A549 (cell line): Measurements from ENCODE around the gene KCNAB1. TPM values are rescaled to one million over a fixed set of nuclear protein-coding genes. Genes with fewer than 3 reads are reported as not detected.

Experiments used
- ATAC-seq, 2 experiments: fragments of 200-7000 bp in 1 of 2; fragments of >200 bp in 1 of 2; cut with Nextera tagmentation in 1 of 2; cut with Tn5 transposase in 1 of 2; 3 replicates each; pipeline versions ENCODE4 v1.8.0 to v1.9.1; 2018 to 2020; ENCODE audit warnings: mild to moderate bottlenecking in 1 of 2, moderate library complexity in 1 of 2
- CTCF ChIA-PET: fragments of 300-600 bp; sonication (Branson Sonifier 250); formaldehyde crosslinking; extraction: SDS; loops from one replicate; lab custom pipeline; 2021; ENCODE audit warnings: antibody characterized with exemption, inconsistent platforms; lab: Yijun Ruan, JAX
- POLR2A ChIA-PET: fragments of 350-600 bp; formaldehyde crosslinking; extraction: SDS; loops from one replicate; lab custom pipeline; 2021; ENCODE audit warnings: antibody characterized with exemption, inconsistent platforms; lab: Yijun Ruan, JAX
- DNase-seq, 2 experiments: peaks; one replicate each; pipeline versions ENCODE4 v3.0.0 to v3.0.0-alpha.2; 2011 to 2016; ENCODE audit warnings: low read depth in 1 of 2, low spot score in 1 of 2
- FAIRE-seq: peaks from 2 replicates; lab custom pipeline; 2011; peaks lifted over from hg19 to GRCh38; lab: Jason Lieb, UNC
- H3K27ac ChIP-seq, 2 experiments: fragments of >200 bp; sonication (Bioruptor Twin); formaldehyde crosslinking; 3 replicates each; pipeline ENCODE4 v1.5.1; 2016 to 2017
- H3K4me1 ChIP-seq: fragments of >200 bp; sonication (Bioruptor Twin); formaldehyde crosslinking; 3 replicates; pipeline ENCODE4 v1.6.1; 2016
- H3K4me2 ChIP-seq: fragments of >200 bp; sonication (Bioruptor Twin); formaldehyde crosslinking; 3 replicates; pipeline ENCODE4 v1.6.1; 2016
- H3K4me3 ChIP-seq: fragments of >200 bp; sonication (Bioruptor Twin); formaldehyde crosslinking; 3 replicates; pipeline ENCODE4 v1.5.1; 2016
- H3K9me3 ChIP-seq: fragments of >200 bp; sonication (Bioruptor Twin); formaldehyde crosslinking; 3 replicates; pipeline ENCODE4 v1.6.1; 2016
- CBX2 ChIP-seq: fragments of 200-600 bp; sonication (generic); IDR thresholded peaks from 2 replicates; pipeline ENCODE4 v1.6.1; 2016; ENCODE audit warnings: low read depth, mild to moderate bottlenecking, borderline replicate concordance
- CBX8 ChIP-seq: fragments of 200-600 bp; sonication (generic); IDR thresholded peaks from 2 replicates; pipeline ENCODE4 v1.6.1; 2016
- CEBPB ChIP-seq, 2 experiments: fragments of >200 bp in 1 of 2; sonication (Bioruptor Twin) in 1 of 2; formaldehyde crosslinking in 1 of 2; IDR thresholded peaks; 2 replicates each; pipeline ENCODE4 v1.6.1; 2012 to 2016
- ESRRA ChIP-seq: fragments of 150-350 bp; IDR thresholded peaks from 2 replicates; pipeline ENCODE4 v1.6.1; 2014; ENCODE audit warnings: mild to moderate bottlenecking, low read length, borderline replicate concordance
- FOSB ChIP-seq: fragments of 250-450 bp; sonication (Bioruptor Pico); IDR thresholded peaks from 2 replicates; pipeline ENCODE4 v1.5.0; 2020; ENCODE audit warnings: mild to moderate bottlenecking, moderate library complexity
- FOSL2 ChIP-seq, 2 experiments: fragments of 450-650 bp in 1 of 2; fragments of >200 bp in 1 of 2; sonication (Bioruptor Twin) in 1 of 2; formaldehyde crosslinking; IDR thresholded peaks; 2 replicates each; pipeline versions ENCODE4 v1.5.0 to v1.6.1; 2016 to 2020; ENCODE audit warnings: mild to moderate bottlenecking in 1 of 2, moderate library complexity in 1 of 2
- HES2 ChIP-seq: fragments of >200 bp; sonication (Bioruptor Twin); formaldehyde crosslinking; IDR thresholded peaks from 2 replicates; pipeline ENCODE4 v1.6.1; 2016
- HMGXB4 ChIP-seq: fragments of 250-450 bp; sonication (Bioruptor Pico); IDR thresholded peaks from 2 replicates; pipeline ENCODE4 v1.5.0; 2021; ENCODE audit warnings: mild to moderate bottlenecking, moderate library complexity, borderline replicate concordance
- HOXA7 ChIP-seq: fragments of 250-450 bp; sonication (Bioruptor Pico); IDR thresholded peaks from 2 replicates; pipeline ENCODE4 v1.5.0; 2020; ENCODE audit warnings: mild to moderate bottlenecking, moderate library complexity
- KDM1A ChIP-seq: fragments of 200-600 bp; sonication (generic); IDR thresholded peaks from 2 replicates; pipeline ENCODE4 v1.6.1; 2016; ENCODE audit warnings: low read depth, mild to moderate bottlenecking
- MAFK ChIP-seq: fragments of 450-650 bp; IDR thresholded peaks from 2 replicates; pipeline ENCODE4 v1.6.1; 2014; ENCODE audit not compliant: partially characterized antibody
- MYC ChIP-seq: IDR thresholded peaks from 2 replicates; pipeline ENCODE4 v1.6.1; 2012; ENCODE audit warnings: mild to moderate bottlenecking, inconsistent platforms, low read length, improper control_type of control experiment, borderline replicate concordance
- PHF8 ChIP-seq: fragments of 200-600 bp; sonication (generic); IDR thresholded peaks from 2 replicates; pipeline ENCODE4 v1.6.1; 2016; ENCODE audit warnings: low read depth, mild to moderate bottlenecking, antibody characterized with exemption, moderate library complexity, borderline replicate concordance
- POLR2AphosphoS2 ChIP-seq: conservative IDR thresholded peaks from 2 replicates; pipeline ENCODE4 v1.6.1; 2012; ENCODE audit warnings: low read length, improper control_type of control experiment, inconsistent platforms
- RAD21 ChIP-seq, 2 experiments: fragments of >200 bp in 1 of 2; sonication (Bioruptor Twin) in 1 of 2; formaldehyde crosslinking in 1 of 2; IDR thresholded peaks in 1 of 2; conservative IDR thresholded peaks in 1 of 2; 2 replicates in 1 of 2; 3 replicates in 1 of 2; pipeline ENCODE4 v1.6.1; 2012 to 2018; ENCODE audit warnings: inconsistent platforms in 1 of 2
- RFX5 ChIP-seq: fragments of 450-650 bp; IDR thresholded peaks from 2 replicates; pipeline ENCODE4 v1.7.1; 2014; ENCODE audit warnings: antibody characterized with exemption, mild to moderate bottlenecking, moderate library complexity
- RNF2 ChIP-seq: fragments of 200-600 bp; sonication (generic); IDR thresholded peaks from 2 replicates; pipeline ENCODE4 v1.6.1; 2016; ENCODE audit warnings: low read depth, mild to moderate bottlenecking, antibody characterized with exemption, moderate library complexity, borderline replicate concordance
- SREBF2 ChIP-seq: fragments of 450-650 bp; IDR thresholded peaks from 2 replicates; pipeline ENCODE4 v1.6.1; 2014; ENCODE audit warnings: mild to moderate bottlenecking, moderate library complexity
- TFCP2L1 ChIP-seq: fragments of 250-450 bp; sonication (Bioruptor Pico); IDR thresholded peaks from 2 replicates; pipeline ENCODE4 v1.5.0; 2021; ENCODE audit warnings: mild to moderate bottlenecking
- TP53 ChIP-seq: fragments of 250-450 bp; sonication (Bioruptor Pico); IDR thresholded peaks from 2 replicates; pipeline ENCODE4 v1.5.0; 2021; ENCODE audit warnings: mild to moderate bottlenecking, moderate library complexity
- ZC3H11A ChIP-seq: fragments of 450-650 bp; IDR thresholded peaks from 2 replicates; pipeline ENCODE4 v1.6.1; 2014; ENCODE audit warnings: antibody characterized with exemption, mild to moderate bottlenecking
- ZFP36 ChIP-seq: fragments of 450-650 bp; IDR thresholded peaks from 2 replicates; pipeline ENCODE4 v1.6.1; 2014; ENCODE audit warnings: borderline replicate concordance; ENCODE audit not compliant: partially characterized antibody
- WGBS: methylation state at CpG from one replicate; pipeline ENCODE4 v1.1.6; 2017; ENCODE audit errors: missing lambda C conversion rate; 5-methylcytosine and 5-hydroxymethylcytosine counted together
- polyA plus RNA-seq, 4 experiments: library from polyadenylated mRNA; depleted of rRNA in 3 of 4; stranded (reverse); fragments of >200 nt; fragmentation: RNase III in 1 of 4; extraction: RNeasy Plus Mini Kit Qiagen cat#74134 plus additional on column Dnase treatment in 1 of 4; gene quantifications; 2 replicates in 3 of 4; 3 replicates in 1 of 4; pipeline ENCODE4 v1.2.3, GENCODE V29; 2011 to 2017

KCNAB1 gene
- polyA plus RNA-seq, 2 of the 4 experiments (the other 2 are of a cell fraction), result not detected

- WGBS, result 35% methylated on average over 5 of the region's 5 CpGs
- ATAC-seq (no peak; a peak in 1 of 6 replicates), DNase-seq (no peak), FAIRE-seq (no peak)
- ChIA-PET POLR2A (no interaction called here), CTCF (interaction anchor here (1.0 kb wide), 1 partner anchor 13 kb away, joined by 3 read pairs; no protein-coding TSS in a partner anchor)
- Histone ChIP-seq H3K4me2 (no peak overlapping the region), H3K27ac (no peak overlapping the region), H3K4me3 (no peak overlapping the region), H3K9me3 (no peaks in the 10 kb centered on the region), H3K4me1 (no peaks in the 10 kb centered on the region)
- TF ChIP-seq ZC3H11A, result no peak
Measured at GRCh38 chr3:156472684-156473083, 352.3 kb downstream of the KCNAB1 start.

GRCh38 chr3:156473341-156473740 is 353.0 kb downstream of the KCNAB1 start:
- Histone ChIP-seq H3K27ac (no peak overlapping the region), H3K4me1 (no peaks in the 10 kb centered on the region), H3K4me3 (no peak overlapping the region), H3K9me3 (no peaks in the 10 kb centered on the region), H3K4me2 (no peak overlapping the region)
- CTCF ChIA-PET, result interaction anchor here (1.0 to 1.1 kb wide), 2 partner anchors 13 to 463 kb away, joined by 3 read pairs; no protein-coding TSS in a partner anchor
- no peak for DNase-seq
- ATAC-seq, result no peak
- POLR2A ChIA-PET, result no interaction called here
- FAIRE-seq, result no peak
- TF ChIP-seq MAFK, result no peak
- no peak for TF ChIP-seq HOXA7 (CRISPR knock-in tag)
- no peak for TF ChIP-seq HES2
- TF ChIP-seq FOSL2 (IDR thresholded peaks at IDR 0.05), result no peak
- no peak for TF ChIP-seq FOSL2 (CRISPR knock-in tag; IDR thresholded peaks at IDR 0.05)
- TF ChIP-seq ESRRA, result no peak
- TF ChIP-seq PHF8, result no peak
- no peak for TF ChIP-seq RAD21 (conservative IDR thresholded peaks at IDR 0.05 in 1 of 2, IDR thresholded peaks at IDR 0.05 in 1 of 2)
- TF ChIP-seq KDM1A, result no peak
- no peak for TF ChIP-seq ZFP36

- no peaks in the 10 kb centered on the region for H3K9me3 ChIP-seq
- WGBS, result 55% methylated on average over 12 of the region's 12 CpGs
- POLR2A ChIA-PET, result no interaction called here
- no peak overlapping the region for H3K4me2 ChIP-seq
- TF ChIP-seq FOSB, result no peak
- TF ChIP-seq HMGXB4 (CRISPR knock-in tag), result no peak
- TF ChIP-seq CEBPB (IDR thresholded peaks at IDR 0.05), result no peak
- TF ChIP-seq KDM1A, result no peak
- TF ChIP-seq CBX8, result no peak
- no peak for TF ChIP-seq RNF2
- no peak for TF ChIP-seq SREBF2
- TF ChIP-seq RAD21 (conservative IDR thresholded peaks at IDR 0.05 in 1 of 2, IDR thresholded peaks at IDR 0.05 in 1 of 2), result no peak
- TF ChIP-seq MAFK, result no peak
- TF ChIP-seq PHF8, result no peak
- TF ChIP-seq MYC, result no peak
- TF ChIP-seq POLR2AphosphoS2, result no peak
- TF ChIP-seq ZC3H11A, result no peak
- TF ChIP-seq TP53 (CRISPR knock-in tag), result no peak
- no peak for TF ChIP-seq RFX5
- no peak for TF ChIP-seq ZFP36
- no peak for TF ChIP-seq ESRRA
- TF ChIP-seq TFCP2L1 (CRISPR knock-in tag), result no peak
- TF ChIP-seq CBX2, result no peak
- TF ChIP-seq, all 56 proteins: peak for 0
- DNase-seq, result peak in 1 of 2 experiments; percentile 6
- CTCF ChIA-PET, result interaction anchor here (1.1 to 1.5 kb wide), 3 partner anchors 18 to 324 kb away, joined by 3 to 4 read pairs (median 3); no protein-coding TSS in a partner anchor
- Histone ChIP-seq H3K4me3 (no peak overlapping the region), H3K4me1 (no peaks in the 10 kb centered on the region), H3K27ac (no peak overlapping the region)
- peak; percentile 40 to 52; a peak in 1 of 6 replicates for ATAC-seq
- no peak for FAIRE-seq
Measured at GRCh38 chr3:156474560-156475389, 354.4 kb downstream of the KCNAB1 start.
